Measurements from ENCODE around the gene RPL3.

DNA sequence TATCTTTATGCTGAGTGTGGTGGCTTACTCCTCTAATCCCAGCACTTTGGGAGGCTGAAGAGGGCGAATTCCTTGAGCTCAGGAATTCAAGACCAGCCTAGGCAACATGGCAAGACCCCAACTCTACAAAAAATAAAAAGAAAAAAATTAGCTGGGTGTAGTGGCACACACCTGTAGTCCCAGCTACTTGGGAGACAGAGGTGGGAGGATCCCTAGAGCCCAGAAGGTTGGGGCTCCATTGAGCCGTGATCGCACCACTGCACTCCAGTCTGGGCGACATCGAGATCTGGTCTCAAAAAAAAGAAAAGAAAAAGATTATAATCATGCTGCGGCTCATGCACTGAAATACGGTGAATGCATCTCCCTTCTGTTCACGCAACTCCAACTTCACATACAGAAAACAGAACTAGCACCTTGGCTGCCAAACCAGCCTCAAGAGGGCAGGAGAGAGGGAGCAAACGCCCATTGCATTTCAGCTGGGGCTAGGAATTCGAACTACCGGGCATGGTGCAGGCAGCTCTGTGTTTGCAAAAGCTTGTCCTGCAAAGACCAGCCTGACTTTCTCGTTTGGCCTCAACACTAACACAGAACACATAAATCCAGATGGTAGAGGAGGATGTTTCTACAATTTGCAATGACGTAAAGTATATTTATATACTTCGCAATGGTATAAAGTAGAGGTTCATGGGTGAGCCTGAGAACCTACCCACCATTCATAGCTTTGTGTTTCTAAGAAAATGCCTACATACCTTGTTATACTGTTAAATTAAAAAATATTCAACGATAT lies 24.0 kb upstream of the RPL3 start:
- no peak for TF ChIP-seq POLR2A (IDR thresholded peaks at IDR 0.05; ENCODE audit: extremely low read depth, insufficient read length)
- TF ChIP-seq MYC (IDR thresholded peaks at IDR 0.05; ENCODE audit: low read depth, low read length), result 0 out of 2 replicates have a peak, but pooled peaks have one; percentile 18
- TF ChIP-seq CTCF (IDR thresholded peaks at IDR 0.05; ENCODE audit: low read depth, low read length), result peak; percentile 93
- TF ChIP-seq, protein P1, sequence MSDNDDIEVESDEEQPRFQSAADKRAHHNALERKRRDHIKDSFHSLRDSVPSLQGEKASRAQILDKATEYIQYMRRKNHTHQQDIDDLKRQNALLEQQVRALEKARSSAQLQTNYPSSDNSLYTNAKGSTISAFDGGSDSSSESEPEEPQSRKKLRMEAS (IDR thresholded peaks at IDR 0.05; ENCODE audit: low read depth, low read length), result peak; percentile 39; the same call in 1 of the 2 replicates
